NCI-H1048 (cell line): ENCODE data around the gene CDYL.
"Not testable (repeated sequence)": the region's sequence is repeated elsewhere in the genome, so short reads cannot be mapped to it uniquely, and the experiment has no call there.

Experiments used
- DNase-seq: peaks from one replicate; lab custom pipeline; 2025; lab: John Stamatoyannopoulos, UW

CDYL gene

GRCh38 chr6:5003604-5004372 lies 227.6 kb downstream of the CDYL start, which contains the start of gene RPP40:
Gene RPP40, minus strand, starts transcription at chr6:5004037. Its CDS starts 35 bp downstream, at chr6:5004002.
- peak; percentile 94 for DNase-seq

GRCh38 chr6:5004373-5005037 lies 228.3 kb downstream of the CDYL start:
- DNase-seq: no peak

GRCh38 chr6:5005038-5005433 lies 228.8 kb downstream of the CDYL start:
- DNase-seq: not testable (repeated sequence)
